HG03378 (cell line): ENCODE results near the gene RNF152.

ENCODE experiments used
- ATAC-seq: cut with Tn5 transposase; IDR thresholded peaks from one replicate; pipeline ENCODE4 v1.9.1; 2021; ENCODE audit warnings: mild to moderate bottlenecking, moderate library complexity; ENCODE audit not compliant: unreplicated experiment

The RNF152 gene, protein sequence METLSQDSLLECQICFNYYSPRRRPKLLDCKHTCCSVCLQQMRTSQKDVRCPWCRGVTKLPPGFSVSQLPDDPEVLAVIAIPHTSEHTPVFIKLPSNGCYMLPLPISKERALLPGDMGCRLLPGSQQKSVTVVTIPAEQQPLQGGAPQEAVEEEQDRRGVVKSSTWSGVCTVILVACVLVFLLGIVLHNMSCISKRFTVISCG

DNA sequence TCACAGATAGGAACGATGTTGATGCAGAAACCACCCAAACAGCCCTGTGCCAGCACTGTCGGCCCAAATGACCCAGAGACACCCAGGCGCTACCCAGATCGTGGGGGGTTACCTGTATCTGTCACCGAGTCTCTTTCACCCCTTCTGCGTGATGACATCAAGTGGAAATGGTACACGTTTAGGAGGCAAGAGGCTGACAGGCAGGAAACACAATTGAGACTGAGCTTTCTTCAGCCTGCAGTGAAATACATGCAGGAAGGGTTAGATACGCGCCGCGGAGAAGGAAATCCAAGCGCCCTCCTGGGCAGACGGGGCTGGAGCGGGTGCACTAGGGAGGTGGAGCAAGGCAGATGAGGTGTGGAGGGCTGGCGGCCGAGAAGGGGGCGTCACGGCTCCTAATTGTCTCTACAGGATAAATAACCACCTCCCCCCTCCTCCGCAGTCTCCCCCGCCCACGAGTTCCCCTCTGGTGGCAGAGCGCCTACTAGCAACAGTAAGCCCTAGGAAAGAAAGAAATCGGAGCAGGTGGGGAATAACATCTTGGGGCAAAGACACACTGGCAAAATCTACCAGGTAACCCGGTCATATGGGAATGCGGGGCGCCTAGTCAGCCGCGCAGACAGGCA is at the start of gene RNF152:
Gene RNF152 (minus strand): TSS at position 325 of the 626 bp plus-strand sequence. CDS start 76,544 bp downstream, outside the sequence.
- ATAC-seq: no peak

DNA sequence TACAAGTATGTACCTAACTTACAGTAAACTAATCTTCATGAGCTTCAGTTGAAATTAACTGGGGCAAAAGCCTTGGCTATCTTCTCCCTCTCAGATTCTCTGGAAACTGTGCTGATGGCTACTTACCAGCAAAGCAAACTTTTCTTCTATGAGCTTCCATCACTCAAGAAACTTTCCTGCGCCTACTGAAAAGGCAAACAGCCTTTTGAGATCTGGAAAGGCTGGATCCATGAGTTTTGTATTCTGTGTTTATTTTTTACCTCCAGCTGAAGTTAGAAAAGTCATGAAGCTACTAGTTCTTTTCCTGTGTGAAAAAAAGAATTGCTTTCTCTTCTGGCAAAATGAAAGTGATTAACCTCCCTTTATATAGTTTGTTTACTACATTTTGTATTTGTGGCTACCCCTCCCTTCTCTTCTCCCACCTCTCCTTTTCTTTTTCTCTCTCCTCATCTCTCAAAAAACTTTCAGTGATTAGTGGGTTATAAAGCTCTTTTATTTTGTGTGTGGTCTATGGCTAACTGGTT is 49.2 kb upstream of the RNF152 start:
- no peak for ATAC-seq

DNA sequence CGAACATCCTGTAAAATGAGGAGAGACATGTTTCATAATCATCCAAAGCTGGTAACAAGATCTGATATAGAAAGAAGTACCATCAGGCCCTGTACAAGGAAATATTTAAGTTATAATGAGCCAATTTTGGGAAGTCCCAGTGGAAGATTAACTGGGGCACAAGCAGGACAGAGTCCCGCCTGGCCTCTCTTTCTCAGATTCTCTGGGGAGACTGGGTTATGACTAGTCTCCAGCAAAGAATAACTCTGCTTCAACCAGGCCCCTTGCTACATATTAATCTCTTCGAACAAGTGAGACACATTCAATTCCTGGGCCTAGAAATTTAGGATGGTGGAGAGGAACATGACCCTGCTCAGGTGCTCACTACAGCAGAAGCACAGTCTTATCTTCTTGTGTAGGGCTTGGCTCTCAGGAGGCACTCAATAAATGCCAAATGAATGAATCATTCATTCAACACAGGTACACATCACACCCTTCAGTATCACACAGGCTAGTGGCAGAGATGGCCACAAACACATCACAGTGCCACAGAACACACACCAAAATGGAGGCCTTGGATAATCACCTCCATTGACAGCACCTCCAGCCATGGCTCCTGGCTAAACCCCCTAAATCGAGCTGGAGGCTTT is 46.4 kb upstream of the RNF152 start:
- peak; percentile 68 for ATAC-seq

DNA sequence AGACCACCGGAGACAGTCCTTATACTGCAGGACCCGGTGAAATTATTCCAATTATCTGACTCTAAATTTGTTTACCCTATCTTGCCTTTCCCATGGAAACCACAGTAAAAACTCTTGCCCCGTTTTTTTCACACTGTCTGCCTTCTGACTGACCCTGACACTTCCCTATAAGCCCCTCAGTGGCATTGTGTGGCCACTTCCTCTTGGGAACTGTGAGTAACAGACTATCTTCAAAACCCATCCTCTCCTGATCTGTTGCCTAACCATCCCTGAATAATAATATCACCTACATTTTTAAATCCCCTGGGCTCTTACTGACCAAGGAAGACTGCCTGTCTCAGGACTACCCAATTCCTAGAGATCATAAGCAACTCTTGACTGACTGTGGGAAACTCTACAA is 42.6 kb upstream of the RNF152 start:
- ATAC-seq: no peak

DNA sequence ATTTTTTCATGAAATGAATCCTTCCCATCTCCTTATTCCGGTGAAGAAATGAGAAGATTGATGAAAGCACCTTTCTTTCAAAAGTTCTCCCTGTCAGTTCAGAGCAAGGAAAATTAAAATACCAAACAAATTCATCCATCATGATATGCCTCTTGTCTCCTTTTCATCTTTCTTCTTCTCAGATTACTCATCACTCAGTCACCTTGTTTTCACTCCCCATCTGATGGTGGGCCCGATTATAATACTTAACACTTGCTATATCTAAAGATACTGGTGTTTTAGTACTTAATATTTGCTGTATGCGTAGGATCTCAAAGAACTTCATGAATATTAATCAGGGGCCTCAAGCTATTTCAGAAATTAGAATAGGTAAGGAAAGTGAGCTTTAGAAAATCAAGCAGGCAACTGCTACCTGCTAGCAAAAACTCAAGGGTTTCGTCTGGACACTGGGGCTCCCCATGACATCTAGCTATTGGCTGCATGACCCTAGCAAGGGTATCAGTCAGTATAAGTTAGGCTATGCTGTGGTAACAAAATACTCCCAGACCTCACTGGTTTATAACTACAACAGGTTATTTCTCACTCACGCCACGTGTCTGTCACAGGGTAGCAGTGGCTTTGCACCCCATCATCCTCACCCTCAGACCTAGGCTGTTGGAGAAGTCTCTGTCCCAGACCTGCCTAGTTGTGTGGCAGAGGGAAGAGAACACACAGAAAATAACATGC is 39.0 kb upstream of the RNF152 start:
- ATAC-seq: no peak

DNA sequence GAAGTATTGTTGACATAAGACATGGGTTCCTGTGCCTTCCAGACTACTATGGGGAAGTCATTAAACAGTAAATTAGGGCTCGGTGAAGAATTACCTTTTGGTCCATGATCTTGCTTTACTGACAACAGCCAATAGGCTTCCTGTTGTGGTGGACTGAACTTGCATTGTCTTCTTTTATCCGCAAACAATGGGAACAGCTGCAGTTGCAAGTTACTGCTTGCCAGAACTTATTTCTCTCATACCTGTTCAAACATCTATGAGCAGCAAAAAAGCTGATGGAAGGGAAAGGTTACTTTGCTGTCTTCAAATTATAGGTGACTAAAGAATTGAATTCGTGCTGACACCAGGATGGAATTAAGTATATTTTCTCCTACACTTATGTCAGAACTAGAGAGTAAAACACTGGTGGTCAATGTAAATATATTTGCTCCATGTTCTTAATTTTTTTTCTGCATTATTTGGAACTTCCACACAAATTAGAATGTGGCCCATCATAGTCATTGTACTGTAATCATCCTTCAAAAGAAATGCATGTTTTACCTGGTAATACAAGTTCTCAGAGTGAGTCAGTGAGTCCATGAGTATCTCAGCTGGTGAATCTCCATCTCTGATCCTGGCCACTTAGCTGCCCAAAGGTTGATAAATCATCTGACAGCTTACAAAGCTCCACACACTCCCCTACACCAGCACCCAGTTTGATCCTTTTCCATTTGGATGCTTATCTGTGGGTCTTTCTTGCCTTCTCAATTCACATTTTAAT is 37.3 kb upstream of the RNF152 start:
- ATAC-seq: no peak

DNA sequence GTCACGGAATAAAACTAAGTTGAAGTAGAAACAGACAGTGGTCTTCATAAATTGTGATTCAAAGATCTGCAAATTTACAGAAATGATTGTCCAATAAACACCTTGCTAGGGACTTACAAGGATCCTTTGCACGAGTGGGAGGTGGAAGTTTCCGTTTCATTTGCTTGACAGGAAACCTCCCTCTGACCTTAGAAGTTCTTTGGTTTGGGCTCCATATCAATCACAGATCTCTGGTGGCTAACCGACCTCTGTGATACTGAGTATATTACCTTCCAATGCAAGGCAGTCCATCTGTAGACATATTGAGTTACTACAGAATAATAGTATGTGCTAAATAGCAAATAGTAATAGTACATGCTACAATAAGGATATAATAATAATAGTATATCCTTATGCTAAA is 33.7 kb upstream of the RNF152 start:
- ATAC-seq: peak; percentile 60

DNA sequence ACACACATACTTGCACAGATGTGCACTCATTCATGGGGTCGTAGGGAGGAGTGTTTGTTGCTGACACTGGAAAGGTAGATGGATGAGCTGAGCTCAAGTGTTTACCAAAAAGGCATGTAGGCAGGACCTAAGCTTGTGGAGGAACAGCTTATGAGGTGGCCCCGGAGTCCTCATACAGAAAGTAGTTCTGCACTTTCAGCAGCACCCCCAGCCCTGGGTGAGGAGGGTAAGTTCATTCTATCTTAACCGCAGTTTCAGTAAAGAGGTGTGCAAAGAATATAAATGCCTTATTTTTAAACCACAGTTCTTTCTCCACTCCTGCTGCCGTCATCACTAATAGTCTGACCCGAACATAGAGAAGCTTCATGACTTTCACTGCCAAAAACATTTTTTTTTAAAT is 31.7 kb upstream of the RNF152 start:
- no peak for ATAC-seq

DNA sequence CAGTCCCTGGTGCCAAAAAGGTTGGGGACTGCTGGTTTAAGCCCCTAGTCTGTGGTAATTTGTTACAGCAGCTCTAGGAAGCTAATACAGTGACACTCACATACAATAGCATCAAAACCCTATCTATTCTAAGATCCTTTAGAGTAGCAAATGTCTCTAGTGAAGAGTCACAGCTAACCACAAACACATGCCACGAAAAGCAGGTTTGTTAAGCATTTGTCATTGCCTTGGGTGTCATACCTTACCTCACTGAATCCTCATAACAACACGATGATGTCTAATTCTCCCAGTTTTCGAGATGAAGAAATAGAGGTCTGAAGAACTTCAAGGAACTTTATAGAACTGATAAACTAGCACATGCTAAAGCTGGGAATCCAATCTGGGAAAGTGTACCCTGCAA is 29.6 kb upstream of the RNF152 start:
- ATAC-seq: no peak

DNA sequence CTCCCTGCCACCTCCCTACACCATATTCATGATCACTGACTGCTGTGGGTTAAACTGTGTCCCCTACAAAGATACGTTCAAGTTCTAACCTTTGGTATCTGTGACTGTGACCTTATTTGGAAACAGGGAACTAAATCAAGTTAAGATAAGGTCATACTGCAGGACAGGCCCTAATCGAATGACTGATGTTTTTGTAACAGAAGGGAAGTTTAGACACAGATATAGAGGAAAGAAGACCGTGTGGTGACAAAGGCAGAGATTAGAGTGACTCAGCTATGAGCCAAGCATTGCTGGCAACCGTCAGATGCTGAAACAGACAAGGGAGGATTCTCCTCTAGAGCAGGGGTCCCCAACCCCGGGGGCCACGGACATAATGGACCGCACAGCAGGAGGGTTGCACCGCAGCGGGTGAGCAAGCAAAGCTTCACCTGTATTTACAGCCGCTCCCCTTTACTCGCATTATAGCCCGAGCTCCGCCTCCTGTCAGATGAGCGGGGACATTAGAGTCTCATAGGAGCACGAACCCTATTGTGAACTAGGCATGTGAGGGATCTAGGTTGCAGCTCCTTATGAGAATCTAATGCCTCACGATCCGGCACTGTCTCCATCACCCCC is 28.9 kb upstream of the RNF152 start:
- ATAC-seq: no peak

DNA sequence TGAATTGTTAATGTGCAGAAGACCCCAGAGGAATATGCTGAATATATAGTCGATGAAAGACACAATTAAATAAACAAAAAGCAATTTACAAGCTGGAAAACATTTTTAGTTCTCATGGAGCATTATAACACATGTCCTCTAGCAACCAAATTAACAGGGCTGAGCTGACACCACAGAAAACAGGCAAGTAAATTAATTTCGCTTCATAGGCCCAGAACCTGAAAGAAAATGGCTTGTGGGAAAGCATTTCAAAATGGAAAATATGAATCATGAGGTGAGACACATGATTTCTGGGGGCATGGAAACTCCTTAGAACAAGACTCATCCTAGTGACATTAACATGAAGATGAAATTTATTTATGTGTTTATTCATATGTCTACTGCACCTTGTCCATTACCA is 25.0 kb upstream of the RNF152 start:
- ATAC-seq: no peak

DNA sequence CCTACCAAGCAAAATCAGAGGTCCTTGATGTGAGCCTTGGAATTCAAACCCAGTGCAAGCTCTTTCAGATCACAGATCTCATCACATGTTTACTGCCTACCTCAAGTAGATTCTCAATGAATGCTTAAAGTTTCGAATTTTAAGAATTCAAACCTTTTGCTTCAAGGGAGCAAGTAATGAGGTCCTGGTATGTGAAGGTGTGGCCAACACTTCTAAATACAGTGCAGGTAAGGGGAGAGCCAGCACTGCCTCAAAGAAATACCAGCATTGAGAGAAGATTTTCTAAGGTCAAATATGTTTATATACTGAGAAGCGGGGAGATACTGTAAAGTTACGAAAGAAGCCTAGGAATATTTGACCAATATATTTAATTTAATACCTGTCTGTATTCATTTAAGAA is 19.7 kb upstream of the RNF152 start:
- no peak for ATAC-seq

DNA sequence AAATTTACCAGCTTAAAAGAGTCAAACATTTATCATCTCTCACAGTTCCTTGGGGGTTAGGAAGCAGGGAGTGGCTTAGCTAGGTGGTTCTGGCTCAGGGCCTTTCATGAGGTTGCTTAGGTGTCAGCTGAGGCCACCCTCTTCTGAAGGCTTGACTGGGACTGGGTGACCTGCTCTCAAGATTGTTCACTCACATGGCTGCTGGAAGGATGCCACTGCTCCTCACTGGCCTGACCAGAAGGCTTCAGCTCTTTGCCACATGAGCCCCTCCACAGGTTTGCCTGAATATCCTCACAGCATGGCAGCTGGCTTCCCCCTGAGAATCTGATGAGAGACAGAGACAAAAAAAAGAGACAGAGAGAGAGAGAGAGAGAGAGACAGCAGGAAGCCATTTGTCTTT is 17.3 kb upstream of the RNF152 start:
- ATAC-seq: no peak

DNA sequence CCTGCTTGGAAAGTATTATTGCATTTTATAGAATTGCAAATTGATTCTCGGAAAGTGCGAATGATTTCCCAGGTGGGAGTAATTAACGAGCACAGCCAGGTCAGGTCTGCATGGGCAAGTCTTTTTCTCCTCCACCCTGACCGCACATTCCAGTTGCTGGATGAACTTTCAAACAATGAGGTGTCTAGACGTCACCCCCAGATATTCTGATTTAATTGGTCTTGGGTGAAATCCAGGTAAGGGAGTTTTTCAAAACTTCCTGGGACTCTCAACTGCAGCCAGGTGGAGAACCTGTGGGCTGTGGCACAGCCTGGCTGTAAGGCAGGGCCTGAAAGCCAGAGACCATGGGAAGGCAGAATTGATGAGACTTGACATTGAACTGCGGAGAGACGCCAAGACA is 15.9 kb upstream of the RNF152 start:
- ATAC-seq: no peak

DNA sequence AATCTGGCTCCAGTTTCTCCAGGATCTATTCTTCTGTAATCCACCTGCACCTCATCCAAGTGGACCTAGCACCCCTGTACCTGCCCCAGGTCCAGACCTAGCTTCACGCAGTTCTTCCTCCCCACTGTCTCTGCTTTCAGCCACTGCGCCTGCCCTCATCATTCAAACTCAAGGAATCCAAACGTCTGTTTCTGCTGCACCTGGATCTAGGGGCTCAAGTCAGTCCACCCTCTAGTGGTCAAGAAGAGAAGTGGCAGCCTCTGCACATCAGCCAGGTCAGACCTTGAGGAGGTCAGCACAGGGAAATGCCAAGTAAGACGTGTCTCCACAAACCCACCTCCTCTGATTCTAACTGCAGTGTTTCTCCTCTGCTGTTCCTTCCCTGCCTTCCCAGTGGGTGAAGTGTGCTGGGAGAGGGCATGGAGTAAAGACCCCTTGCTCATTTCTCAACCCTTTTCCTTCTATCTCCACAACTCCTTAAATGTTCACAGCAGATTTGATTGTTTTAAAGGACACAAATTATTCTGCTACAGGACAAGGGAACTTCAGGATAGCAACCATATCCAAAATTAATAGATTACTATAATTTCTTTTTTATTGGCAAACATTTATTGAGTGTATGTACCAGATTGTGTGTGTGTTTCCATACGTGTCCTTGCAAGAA is 8.6 kb upstream of the RNF152 start:
- ATAC-seq: peak; percentile 97

DNA sequence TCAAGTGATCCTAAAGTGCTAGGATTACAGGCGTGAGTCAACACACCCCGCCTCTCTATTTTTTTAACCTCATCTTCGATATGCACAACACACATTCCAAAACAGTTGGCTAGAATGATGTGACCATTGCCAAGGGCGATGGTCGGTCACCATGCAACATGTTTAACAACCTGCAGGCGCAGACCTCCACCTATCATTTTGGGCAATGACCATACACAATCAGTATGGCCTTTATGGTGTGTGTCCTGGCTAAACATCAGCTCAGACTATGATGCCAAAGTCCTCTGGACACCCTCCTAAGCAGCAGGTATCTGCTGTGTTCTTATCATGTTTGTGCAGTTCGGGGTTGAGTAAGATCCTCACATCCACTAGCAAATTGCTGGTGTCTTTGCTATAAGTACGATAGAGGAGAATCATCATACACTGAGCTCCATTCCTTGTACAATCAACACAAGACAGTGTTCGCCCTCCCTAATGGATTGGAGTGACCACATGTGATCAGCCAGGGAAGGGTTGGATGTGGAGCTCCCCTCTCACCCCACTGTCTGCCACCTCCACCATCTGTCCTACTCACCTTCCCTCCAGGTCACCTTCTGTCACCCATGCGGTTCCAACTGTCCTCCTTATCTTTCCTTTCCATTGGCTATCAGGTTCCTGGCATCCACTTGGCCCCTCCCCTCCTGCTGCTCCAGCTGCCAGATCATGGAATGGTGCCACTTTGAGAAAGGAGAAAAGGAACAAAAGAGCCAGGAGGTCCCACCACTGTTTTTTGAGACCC is 7.9 kb upstream of the RNF152 start:
- no peak for ATAC-seq

DNA sequence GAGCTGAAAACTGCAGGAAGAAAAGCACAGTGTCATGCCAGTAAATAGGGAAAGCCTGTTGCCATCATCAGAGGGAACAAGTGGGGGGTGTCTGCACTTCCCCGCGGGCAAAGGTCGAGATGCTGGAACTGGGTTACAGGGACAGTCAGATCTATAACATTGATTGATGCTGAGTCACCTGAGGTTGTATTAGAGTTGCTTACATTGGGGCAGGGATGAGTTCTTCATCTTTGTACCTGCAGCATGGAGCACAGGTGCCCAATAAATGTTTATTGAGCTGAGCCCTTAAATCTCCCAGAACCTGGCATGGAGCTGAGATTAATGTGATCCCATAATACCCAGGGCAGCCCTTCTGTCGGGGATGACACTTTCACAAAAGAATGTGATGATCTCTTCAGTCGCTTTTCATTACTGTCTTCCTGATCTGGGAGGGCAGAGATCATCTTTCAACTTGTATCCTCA is 5.9 kb upstream of the RNF152 start:
- no peak for ATAC-seq

DNA sequence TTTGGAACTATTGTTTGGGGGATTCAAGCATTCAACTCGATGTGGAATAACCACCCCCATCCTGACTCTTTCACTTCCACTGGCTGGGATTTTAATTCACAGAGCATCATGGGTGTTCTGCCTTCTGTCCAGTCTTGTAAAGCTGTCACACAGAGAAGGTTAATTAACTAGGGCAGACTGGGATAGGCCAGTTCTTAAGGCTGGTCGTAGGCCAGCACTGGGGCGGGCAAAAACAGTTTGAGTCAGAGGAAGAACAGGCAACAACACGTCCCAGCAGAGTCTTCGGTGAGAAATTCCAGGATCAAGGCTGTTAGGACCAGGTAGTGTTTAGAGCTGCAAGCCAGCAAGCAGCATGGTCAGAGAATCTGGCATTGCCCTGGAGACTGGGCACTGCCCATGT is 4.0 kb upstream of the RNF152 start:
- ATAC-seq: no peak

DNA sequence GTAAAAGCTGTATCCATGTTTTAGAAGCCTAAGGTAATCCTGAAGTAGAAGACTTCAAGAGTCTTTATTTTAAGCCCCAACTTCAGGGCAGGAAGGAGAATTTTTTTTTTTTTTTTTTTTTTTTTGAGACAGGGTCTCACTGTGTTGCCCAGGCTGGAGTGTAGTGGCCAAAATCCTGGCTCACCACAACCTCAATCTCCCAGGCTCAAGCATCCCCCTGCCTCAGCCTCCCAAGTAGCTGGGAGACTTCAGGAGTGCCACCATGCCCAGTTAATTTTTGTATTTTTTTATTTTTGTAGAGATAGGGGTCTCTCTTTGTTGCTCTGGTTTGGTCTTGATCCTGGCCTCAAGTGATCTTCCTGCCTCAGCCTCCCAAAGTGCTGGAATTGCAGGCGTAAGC is 3.3 kb upstream of the RNF152 start:
- no peak for ATAC-seq
